HUDEP-2 (cell line): ENCODE data around the gene HDHD2.

Experiments used
- DNase-seq, 76 experiments: peaks; one replicate each; lab custom pipeline; 2025; ENCODE audit not compliant: unreplicated experiment in 76 of 76; lab: John Stamatoyannopoulos, UW

The HDHD2 gene

DNA sequence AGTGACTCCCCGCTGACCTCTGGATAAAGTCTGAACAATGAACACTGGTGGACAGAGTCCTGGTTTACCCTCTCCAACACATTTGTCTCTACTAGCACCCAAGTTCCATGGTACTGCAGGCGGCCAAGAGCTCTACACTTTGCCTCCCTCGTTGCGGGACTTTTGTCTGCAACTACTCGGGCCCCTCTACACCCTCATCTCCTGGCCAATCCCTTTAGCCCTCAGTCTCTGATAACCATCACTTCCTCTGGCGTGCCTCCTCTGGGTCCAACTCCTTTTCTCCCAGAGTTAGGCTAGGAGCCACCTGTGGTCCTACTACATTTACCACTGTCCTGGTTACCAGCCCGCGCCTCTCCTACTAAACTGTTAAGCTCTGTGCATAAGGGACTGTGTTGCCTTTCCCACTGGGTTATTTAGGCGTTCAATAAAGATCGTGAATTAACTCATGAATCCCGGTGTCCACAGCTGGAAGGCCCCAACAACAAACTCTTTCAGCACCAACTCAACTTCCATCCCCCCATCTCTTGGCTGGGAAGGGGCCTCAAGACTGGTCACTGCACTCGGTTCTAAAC lies 757 bp downstream of the HDHD2 start:
- peak in 21 of 76 experiments; percentile 6 to 51 (median 29) for DNase-seq

GRCh38 chr18:47146206-47146605 lies 4.1 kb downstream of the HDHD2 start:
- DNase-seq = no peak

- DNase-seq = peak in 38 of 76 experiments; percentile 0 to 78 (median 36)
Measured at GRCh38 chr18:47143899-47144485, 6.3 kb downstream of the HDHD2 start.

DNA sequence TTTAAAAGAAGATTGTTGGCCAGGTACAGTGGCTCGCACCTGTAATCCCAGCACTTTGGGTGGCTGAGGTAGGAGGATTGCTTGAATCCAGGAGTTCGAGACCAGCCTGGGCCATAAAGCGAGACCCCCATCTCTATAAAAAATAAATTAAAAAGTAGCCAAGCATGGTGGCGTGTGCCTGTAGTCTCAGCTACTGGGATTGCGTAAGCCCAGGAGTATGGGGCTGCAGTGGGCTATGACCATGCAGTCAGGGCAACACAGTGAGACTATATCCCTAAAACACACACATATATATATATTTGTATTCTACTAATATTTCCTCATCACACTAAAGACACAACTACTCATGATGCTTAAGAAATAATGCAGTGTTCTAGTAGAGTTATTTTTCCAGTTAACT lies 7.1 kb downstream of the HDHD2 start:
- no peak for DNase-seq

DNA sequence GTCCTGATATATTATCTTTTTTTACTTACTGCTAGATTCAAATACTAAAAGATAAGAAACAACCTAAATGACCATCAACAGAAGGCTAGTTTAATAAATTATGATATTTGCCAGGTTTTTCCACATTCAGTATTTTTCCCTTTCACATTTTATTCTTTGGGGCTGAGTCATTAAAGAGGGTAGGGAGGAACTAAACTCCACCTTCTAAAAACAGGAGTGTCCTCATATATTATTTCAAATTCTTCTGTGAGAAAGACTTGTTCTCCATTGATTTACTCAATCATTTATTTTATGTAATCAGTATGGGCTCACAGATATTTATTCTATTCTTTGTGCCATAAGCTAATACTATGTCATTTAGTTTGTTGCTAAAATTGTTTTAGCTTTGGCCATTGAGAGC lies 9.0 kb downstream of the HDHD2 start:
- no peak for DNase-seq

DNA sequence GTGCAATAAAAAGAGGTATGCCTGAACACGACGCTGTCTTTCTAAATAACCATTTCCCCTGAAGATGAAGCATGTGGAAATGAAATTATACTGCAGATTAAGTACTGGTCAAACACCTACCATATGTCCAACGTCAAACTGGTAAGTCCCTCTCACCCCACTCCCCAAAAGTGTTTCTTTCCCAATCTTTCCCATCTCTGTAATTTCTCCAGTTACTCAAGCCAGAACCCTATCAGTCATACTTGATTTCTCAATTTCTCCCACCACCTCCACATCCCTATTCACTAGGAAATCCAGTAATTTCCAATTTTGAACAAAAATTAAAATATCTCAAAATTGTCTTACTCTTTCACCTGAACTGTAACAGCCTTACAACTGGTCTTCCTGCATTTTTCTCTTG lies 29.2 kb downstream of the HDHD2 start:
- DNase-seq = no peak

GRCh38 chr18:47120428-47120827 lies 29.9 kb downstream of the HDHD2 start:
- DNase-seq = no peak

DNA sequence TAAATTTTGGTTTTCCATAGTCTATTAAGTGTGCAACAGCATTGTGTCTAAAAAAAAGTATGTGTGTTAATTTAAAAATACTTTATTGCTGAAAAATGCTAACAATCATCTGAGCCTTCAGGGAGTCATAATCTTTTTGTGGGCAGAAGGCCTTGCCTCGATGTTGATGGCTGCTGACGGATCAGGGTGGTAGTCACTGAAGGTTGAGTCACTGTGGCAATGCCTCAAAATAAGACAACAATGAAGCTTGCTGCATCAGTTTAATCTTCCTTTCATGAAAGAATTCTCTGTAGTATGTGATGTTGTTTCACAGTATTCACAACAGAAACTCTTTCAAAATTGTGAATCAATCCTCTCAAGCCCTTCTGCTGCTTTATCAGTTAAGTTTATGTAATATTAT lies 31.3 kb downstream of the HDHD2 start:
- no peak for DNase-seq

DNA sequence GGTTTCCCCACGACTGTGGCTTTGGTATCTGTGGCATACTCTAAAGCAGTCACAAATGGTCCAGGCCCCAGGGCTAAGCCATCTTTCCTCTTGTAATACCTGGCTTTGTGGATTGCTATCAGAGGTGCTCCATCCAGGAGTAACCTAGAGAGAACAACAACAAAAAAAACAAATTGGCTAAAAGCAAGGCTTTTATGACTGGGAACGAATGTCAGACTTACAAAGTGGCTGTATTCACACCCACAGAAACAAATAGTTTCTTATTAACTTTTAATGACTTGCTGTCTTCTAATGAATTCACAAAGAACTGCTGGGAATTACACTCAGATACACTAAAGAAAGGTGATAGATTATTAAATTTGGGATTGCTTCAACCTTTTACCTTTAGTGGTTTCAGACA lies 35.1 kb downstream of the HDHD2 start:
- no peak for DNase-seq

DNA sequence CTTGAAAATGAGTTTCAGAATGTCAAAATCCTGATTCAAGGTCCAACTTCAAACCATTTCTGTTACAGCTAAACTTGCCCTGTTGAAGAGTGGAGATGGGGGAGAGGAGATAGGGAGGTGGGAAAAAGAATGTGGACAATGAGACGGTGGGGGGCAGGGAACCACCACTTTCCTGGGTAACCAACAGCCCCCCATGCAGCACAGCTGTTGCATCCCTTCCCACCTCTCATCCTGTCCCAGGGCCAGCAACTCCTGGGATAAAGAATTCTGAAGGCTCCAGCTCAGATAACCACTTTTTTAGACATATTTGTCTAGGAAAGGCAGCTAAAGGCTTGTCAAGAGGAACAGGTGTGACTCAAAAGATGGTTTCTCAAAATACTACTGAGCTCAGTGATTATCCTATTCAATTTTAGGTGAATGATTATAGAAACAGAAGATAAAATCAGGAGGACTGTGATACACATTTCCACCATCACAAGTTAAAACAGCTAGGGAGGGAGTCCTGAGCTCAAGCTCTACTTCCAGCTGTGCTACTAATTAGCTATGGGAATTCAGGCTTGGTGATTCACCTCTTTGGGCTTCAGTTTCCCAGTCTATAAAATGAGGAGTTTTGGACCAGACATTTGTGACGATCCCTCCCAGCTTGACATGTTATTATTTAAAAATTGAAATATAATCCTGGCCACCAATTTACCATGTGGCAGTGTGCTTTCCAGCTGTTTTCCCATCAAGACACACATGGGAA lies 36.3 kb downstream of the HDHD2 start:
- no peak for DNase-seq

DNA sequence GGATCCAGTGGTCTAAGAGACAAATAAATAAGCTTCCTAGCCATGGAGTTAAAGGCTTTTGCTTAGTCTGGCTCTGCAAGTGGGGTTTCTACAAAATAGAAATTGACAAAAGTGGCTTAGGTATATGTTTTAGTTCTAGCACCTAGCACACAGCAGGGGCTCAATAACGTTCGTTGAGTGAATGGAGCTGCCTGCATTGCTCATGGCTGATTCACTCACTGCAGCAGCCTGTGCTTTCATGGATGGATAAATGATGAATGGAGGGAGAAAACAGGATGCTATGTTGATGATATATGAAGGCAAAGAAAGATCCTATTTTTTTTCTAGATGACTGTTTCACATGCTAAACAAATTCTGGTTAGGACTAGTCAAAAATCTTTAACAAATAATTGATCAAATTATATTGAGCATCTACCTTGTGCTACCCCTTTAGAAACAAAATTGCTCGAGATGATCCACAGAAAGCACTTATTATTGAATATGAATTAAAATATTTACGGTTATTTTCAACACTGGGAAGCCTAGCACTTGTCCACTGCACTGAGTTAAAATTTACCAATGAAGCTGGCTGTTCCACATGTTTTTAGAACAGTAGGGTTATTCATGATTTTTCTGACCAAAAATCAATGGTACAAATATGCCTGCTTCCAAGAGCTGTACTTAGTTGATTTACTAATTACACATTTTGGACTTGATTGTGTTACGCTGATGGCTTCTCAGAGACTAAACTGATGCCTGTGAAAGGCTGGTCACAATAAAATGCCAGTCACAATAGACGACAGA lies 39.6 kb downstream of the HDHD2 start:
- no peak for DNase-seq

- no peak for DNase-seq
Measured at GRCh38 chr18:47109720-47110119, 40.6 kb downstream of the HDHD2 start.

DNA sequence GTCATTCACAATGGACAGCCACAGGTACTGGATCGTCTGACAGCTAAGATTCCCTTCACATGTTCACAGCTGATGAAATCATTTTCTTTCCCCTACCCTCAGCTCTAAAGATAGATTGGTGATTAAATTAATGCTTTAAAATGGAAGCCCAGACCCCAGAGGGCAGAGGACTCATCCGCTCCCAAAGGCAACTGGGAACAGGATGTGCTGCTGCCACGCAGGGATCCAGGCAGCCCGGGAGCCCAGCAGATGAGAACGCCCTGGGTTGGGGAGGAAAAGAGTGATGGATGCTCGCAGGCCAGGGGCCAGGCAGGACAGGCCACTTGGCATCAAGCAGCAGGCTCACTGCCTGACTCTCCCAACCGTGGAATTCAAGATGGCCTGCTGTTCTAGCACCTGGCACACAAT lies 41.3 kb downstream of the HDHD2 start:
- DNase-seq = no peak

DNA sequence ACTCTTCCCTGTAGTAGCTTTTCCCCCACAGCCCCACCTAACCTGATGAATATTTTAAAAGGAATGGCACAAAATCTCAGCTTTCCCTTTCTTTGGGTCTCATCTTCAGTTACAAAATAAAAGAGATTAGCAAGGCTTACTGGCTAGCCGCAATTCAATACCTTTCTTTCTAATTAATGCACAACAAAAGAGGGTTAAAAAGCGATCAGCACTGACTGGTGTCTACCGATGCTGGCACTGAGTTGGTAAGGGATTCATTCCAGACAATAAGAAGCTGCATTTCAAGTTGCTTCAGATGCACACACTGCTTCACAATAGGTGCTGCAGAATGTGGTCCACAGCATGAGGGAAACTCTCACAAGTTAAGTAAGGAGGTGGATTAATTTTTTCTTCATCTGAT lies 41.9 kb downstream of the HDHD2 start:
- no peak for DNase-seq

DNA sequence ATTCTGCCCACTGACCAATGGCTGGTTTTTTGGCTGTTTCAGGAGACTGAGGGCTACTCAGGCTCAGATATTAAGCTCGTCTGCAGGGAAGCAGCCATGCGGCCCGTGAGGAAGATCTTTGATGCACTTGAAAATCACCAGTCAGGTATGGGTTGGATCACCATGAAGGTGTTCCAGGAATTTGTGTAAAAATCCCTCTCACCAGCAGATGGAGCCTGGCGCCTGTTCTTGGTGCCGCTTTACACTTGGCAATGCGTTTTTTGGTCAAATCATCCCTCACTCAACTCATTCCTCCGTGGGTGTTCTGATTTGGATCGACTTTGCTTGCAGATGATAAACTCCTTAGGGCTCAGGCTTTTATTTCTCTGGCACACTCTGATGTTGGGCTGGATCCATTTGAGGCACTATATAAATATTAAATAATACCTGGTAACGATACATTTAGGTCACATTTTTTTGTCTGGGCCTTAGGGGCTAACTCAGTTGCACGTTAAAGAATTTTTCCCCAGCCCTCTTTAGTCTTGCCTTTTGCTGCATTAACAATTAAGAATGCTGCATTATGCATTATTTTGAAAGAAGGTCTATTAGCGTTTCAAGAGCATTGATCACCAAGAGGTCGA lies 50.0 kb downstream of the HDHD2 start:
- DNase-seq = peak in 65 of 76 experiments; percentile 1 to 76 (median 38)

GRCh38 chr18:47095810-47096209 lies 54.5 kb downstream of the HDHD2 start:
- DNase-seq = no peak

- no peak for DNase-seq
Measured at GRCh38 chr18:47087676-47088075, 62.6 kb downstream of the HDHD2 start.

DNA sequence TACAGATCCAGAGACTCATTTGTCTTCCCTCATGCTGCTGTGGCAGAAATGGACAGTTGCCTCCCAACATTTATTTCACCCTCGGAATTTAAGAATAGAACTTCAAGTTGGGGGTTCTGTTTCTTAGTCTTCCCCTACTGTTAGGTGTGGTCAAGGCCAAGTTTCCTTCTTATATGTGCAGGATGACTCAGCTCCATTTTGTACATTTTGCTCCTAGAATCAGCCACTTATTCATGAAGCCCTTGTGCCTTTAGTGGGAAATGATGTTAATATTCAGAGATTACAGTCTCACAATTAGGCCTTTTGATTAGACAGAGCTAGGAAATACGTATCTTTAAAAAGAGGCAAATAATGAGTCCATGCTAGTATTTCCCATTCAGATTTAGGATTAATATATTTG lies 68.7 kb downstream of the HDHD2 start:
- no peak for DNase-seq

- no peak for DNase-seq
Measured at GRCh38 chr18:47080872-47081271, 69.4 kb downstream of the HDHD2 start.

DNA sequence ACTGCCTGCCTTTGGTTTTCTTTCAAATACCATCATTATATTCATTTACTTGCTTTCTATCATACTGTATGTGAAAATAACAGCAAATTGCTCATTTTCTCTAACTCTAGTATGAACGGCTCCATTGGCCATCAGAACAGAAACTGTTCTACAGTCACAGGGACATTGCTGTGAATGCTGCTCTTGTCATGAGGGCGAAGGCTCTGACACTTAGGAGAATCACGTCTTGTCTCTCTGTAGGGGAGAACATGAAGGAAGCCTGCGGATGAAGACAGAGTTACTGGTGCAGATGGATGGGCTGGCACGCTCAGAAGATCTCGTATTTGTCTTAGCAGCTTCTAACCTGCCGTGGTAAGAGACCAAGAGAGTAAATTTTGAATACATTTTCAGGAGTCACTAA lies 73.2 kb downstream of the HDHD2 start:
- DNase-seq = no peak
